ENCODE results near the gene FERMT3. TPM values are rescaled to one million over a fixed set of nuclear protein-coding genes. Genes with fewer than 3 reads are reported as not detected.
A peak's percentile ranks its signal among the peaks of the same experiment; 100 is the strongest.

Gene FERMT3
- total and polyA plus RNA-seq, 2 of the 13 experiments (the other 11 are each of a cell fraction or from before 2014, with no cell fraction given): 0.29 TPM; not detected in 1

DNA sequence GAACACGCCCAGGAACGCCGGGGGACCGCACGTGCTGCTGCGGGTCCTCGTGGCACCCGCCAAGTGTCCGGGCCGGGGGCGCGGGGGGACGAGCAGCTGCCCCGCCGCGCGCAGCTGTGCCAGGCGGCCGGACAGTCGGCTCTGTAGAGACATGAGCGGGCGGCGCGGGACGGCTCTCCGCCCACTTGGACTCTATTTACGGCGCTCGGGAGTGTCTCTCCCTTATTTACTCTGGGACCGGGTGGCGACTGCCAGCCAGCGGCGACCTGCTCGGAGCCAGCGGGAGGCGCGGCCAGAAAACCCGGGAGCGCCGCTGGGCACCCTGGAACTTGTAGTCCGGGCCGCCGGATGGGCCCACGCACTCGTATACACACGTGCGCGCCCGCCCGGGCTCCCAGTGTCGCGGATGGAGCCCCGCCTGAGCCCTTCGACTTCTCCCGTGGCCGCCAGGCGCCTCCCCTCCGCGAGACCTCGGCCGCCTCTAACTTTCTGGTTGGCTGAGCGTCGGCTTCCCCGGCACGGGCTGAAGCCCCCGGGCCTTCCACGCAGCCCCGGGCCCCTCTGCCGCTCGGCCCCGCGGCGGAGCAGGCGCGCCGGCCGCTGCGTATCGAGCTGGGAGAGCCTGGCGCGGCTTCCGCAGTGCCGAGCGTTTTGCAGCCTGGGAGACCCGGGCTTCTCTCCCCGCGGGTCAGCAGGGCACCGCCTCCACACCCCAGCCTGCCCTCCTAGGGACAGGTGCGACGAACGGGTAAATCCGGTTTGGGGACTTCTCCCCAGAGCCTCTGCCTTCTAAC is 40.5 kb upstream of the FERMT3 start, which contains the start of gene MACROD1 (continued):
- TF ChIP-seq, protein P1, sequence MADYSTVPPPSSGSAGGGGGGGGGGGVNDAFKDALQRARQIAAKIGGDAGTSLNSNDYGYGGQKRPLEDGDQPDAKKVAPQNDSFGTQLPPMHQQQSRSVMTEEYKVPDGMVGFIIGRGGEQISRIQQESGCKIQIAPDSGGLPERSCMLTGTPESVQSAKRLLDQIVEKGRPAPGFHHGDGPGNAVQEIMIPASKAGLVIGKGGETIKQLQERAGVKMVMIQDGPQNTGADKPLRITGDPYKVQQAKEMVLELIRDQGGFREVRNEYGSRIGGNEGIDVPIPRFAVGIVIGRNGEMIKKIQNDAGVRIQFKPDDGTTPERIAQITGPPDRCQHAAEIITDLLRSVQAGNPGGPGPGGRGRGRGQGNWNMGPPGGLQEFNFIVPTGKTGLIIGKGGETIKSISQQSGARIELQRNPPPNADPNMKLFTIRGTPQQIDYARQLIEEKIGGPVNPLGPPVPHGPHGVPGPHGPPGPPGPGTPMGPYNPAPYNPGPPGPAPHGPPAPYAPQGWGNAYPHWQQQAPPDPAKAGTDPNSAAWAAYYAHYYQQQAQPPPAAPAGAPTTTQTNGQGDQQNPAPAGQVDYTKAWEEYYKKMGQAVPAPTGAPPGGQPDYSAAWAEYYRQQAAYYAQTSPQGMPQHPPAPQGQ (CRISPR knock-in tag; IDR thresholded peaks at IDR 0.05; ENCODE audit: borderline replicate concordance): no peak
- no peak for TF ChIP-seq ZBTB42 (CRISPR knock-in tag; IDR thresholded peaks at IDR 0.05)
- peak; percentile 59 for TF ChIP-seq CBX1 (IDR thresholded peaks at IDR 0.05; ENCODE audit: low read depth)
- no peak for TF ChIP-seq ATRX (CRISPR knock-in tag; IDR thresholded peaks at IDR 0.05; ENCODE audit: borderline replicate concordance)
- TF ChIP-seq ZNF552 (CRISPR knock-in tag; IDR thresholded peaks at IDR 0.05; ENCODE audit: borderline replicate concordance): no peak
- no peak for TF ChIP-seq NFKB2 (CRISPR knock-in tag; IDR thresholded peaks at IDR 0.05; ENCODE audit: borderline replicate concordance)
- TF ChIP-seq ZNF530 (CRISPR knock-in tag; IDR thresholded peaks at IDR 0.05; ENCODE audit: low read depth): no peak
- TF ChIP-seq, protein P2, sequence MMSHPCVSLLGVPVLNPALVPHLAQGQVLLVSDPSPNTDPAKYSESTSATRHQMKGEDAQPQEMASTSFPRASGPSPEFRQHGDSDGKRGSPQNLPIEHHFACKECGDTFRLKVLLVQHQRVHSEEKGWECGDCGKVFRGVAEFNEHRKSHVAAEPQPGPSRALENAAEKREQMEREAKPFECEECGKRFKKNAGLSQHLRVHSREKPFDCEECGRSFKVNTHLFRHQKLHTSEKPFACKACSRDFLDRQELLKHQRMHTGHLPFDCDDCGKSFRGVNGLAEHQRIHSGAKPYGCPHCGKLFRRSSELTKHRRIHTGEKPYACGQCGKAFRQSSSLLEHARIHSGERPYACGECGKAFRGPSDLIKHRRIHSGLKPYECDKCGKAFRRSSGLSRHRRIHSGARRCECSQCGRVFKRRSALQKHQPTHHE (CRISPR knock-in tag; IDR thresholded peaks at IDR 0.05; ENCODE audit: borderline replicate concordance): no peak
- TF ChIP-seq, protein P3, sequence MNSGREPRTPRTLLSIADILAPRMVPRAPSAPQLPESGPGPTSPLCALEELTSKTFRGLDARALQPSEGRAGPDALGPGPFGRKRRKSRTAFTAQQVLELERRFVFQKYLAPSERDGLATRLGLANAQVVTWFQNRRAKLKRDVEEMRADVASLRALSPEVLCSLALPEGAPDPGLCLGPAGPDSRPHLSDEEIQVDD (CRISPR knock-in tag; IDR thresholded peaks at IDR 0.05; ENCODE audit: borderline replicate concordance): no peak
- TF ChIP-seq FOSL2 (CRISPR knock-in tag; IDR thresholded peaks at IDR 0.05): no peak
- no peak for TF ChIP-seq ZNF343 (CRISPR knock-in tag; IDR thresholded peaks at IDR 0.05)
- TF ChIP-seq MLLT10 (CRISPR knock-in tag; IDR thresholded peaks at IDR 0.05): no peak
- TF ChIP-seq CEBPB (IDR thresholded peaks at IDR 0.05; ENCODE audit: borderline replicate concordance, low read depth, low read length): no peak
- TF ChIP-seq ZNF317 (CRISPR knock-in tag; IDR thresholded peaks at IDR 0.05): peak; percentile 15
- TF ChIP-seq ZNF790 (CRISPR knock-in tag; IDR thresholded peaks at IDR 0.05; ENCODE audit: borderline replicate concordance): no peak
- peak; percentile 19; the same call in 1 of the 2 replicates for TF ChIP-seq ZNF121 (CRISPR knock-in tag; IDR thresholded peaks at IDR 0.05)
- no peak for TF ChIP-seq RFX3 (CRISPR knock-in tag; IDR thresholded peaks at IDR 0.05)
- no peak for TF ChIP-seq ZNF234 (CRISPR knock-in tag; conservative IDR thresholded peaks at IDR 0.05)
- TF ChIP-seq RFX1 (IDR thresholded peaks at IDR 0.05): no peak
- TF ChIP-seq, protein P4, sequence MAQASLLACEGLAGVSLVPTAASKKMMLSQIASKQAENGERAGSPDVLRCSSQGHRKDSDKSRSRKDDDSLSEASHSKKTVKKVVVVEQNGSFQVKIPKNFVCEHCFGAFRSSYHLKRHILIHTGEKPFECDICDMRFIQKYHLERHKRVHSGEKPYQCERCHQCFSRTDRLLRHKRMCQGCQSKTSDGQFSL (CRISPR knock-in tag; IDR thresholded peaks at IDR 0.05): no peak
- TF ChIP-seq, protein P5, sequence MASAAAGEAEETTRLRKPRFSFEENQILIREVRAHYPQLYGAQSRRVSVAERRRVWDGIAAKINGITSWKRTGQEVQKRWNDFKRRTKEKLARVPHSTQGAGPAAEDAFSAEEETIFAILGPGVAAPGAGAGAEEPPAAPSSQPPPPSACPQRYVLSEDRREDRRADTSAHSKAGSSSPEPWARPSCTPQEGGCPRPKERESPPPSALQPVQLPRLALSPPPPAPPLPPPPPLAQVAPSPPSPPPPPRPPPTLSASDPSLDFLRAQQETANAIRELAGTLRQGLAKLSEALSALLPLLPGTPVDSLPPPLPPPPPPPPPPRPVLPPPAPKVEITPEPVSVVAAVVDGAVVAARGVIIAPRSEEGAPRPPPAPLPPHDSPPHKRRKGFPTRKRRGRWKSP (CRISPR knock-in tag; IDR thresholded peaks at IDR 0.05): peak; percentile 84
- 0 out of 2 replicates have a peak, but pooled peaks have one; percentile 4 for TF ChIP-seq CBFB (CRISPR knock-in tag; IDR thresholded peaks at IDR 0.05)
- no peak for TF ChIP-seq ZNF350 (CRISPR knock-in tag; IDR thresholded peaks at IDR 0.05; ENCODE audit: borderline replicate concordance, low read depth)
- 0 out of 2 replicates have a peak, but pooled peaks have one; percentile 8 for TF ChIP-seq ZNF629 (CRISPR knock-in tag; conservative IDR thresholded peaks at IDR 0.05)
- no peak for TF ChIP-seq CBX2 (IDR thresholded peaks at IDR 0.05; ENCODE audit: low read depth, low read length)
- no peak for TF ChIP-seq CBX2 (CRISPR knock-in tag; IDR thresholded peaks at IDR 0.05; ENCODE audit: low read depth)
- no peak; the same call in 1 of the 2 replicates for TF ChIP-seq ZNF124 (CRISPR knock-in tag; IDR thresholded peaks at IDR 0.05)
